BJ (cell line): Measurements from ENCODE around the gene MFSD8. TPM values are rescaled to one million over a fixed set of nuclear protein-coding genes. Genes with fewer than 3 reads are reported as not detected.
"Not testable (repeated sequence)": the region's sequence is repeated elsewhere in the genome, so short reads cannot be mapped to it uniquely, and the experiment has no call there.

Experiments used
- CTCF ChIA-PET: fragments of 350-600 bp; formaldehyde crosslinking; extraction: SDS; loops from one replicate; lab custom pipeline; 2021; ENCODE audit warnings: antibody characterized with exemption, inconsistent platforms; lab: Yijun Ruan, JAX
- POLR2A ChIA-PET: fragments of 300-600 bp; sonication (Branson Sonifier 250); formaldehyde crosslinking; extraction: SDS; loops from one replicate; lab custom pipeline; 2021; ENCODE audit warnings: antibody characterized with exemption; lab: Charles Lee
- DNase-seq: peaks from one replicate; pipeline ENCODE4 v3.0.0-alpha.2; 2011; ENCODE audit warnings: low read depth
- H3K27me3 ChIP-seq: 2 replicates; pipeline ENCODE4 v1.6.0; 2011; ENCODE audit warnings: low read length; ENCODE audit not compliant: control insufficient read depth, insufficient read depth
- H3K36me3 ChIP-seq: 2 replicates; pipeline ENCODE4 v1.5.1; 2011; ENCODE audit warnings: low read length; ENCODE audit not compliant: control insufficient read depth, insufficient read depth
- H3K4me3 ChIP-seq: 2 replicates; pipeline ENCODE4 v1.5.1; 2011; ENCODE audit warnings: low read depth, mild to moderate bottlenecking, control low read depth, low read length
- polyA plus RNA-seq: library from polyadenylated mRNA; depleted of rRNA; stranded (reverse); fragments of >200 nt; gene quantifications from 2 replicates; pipeline ENCODE4 v1.2.3, GENCODE V29; 2011
- TF ChIP-seq, protein P1 (sequence below): IDR thresholded peaks from 2 replicates; pipeline ENCODE4 v1.5.1; 2011; ENCODE audit warnings: low read depth, mild to moderate bottlenecking, control low read depth, inconsistent platforms, low read length, moderate library complexity; ENCODE audit not compliant: insufficient read depth

MFSD8 gene
- polyA plus RNA-seq, 1 experiment, result 7.9 TPM

DNA sequence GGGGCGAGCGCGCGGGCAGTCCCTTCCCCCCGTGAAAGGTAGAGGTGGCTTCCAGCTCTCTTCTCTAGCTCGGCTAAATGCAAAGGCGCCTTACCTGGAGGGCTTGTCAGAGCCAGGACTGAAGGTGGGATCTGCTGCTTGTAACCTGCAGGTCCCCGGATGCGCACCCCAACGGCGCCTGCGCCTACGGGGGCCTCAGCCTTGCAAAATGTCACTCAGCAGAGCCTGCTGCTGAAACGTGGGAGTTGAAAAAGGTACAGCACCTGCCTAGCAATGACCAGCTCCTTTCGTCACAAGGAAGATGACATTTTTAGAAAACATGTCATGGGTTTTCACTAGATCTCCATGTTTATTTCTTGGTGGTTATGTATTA lies 816 bp upstream of the MFSD8 start:
- Histone ChIP-seq H3K4me3 (peak overlapping the region; percentile 64), H3K36me3 (no peaks in the 10 kb centered on the region), H3K27me3 (no peaks in the 10 kb centered on the region)
- POLR2A ChIA-PET, result no interaction called here
- no peak for DNase-seq
- TF ChIP-seq, protein P1, sequence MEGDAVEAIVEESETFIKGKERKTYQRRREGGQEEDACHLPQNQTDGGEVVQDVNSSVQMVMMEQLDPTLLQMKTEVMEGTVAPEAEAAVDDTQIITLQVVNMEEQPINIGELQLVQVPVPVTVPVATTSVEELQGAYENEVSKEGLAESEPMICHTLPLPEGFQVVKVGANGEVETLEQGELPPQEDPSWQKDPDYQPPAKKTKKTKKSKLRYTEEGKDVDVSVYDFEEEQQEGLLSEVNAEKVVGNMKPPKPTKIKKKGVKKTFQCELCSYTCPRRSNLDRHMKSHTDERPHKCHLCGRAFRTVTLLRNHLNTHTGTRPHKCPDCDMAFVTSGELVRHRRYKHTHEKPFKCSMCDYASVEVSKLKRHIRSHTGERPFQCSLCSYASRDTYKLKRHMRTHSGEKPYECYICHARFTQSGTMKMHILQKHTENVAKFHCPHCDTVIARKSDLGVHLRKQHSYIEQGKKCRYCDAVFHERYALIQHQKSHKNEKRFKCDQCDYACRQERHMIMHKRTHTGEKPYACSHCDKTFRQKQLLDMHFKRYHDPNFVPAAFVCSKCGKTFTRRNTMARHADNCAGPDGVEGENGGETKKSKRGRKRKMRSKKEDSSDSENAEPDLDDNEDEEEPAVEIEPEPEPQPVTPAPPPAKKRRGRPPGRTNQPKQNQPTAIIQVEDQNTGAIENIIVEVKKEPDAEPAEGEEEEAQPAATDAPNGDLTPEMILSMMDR, result no peak
- CTCF ChIA-PET, result interaction anchor here (1.2 kb wide), 2 partner anchors 98 to 203 kb away, joined by 3 to 4 read pairs; no protein-coding TSS in a partner anchor

DNA sequence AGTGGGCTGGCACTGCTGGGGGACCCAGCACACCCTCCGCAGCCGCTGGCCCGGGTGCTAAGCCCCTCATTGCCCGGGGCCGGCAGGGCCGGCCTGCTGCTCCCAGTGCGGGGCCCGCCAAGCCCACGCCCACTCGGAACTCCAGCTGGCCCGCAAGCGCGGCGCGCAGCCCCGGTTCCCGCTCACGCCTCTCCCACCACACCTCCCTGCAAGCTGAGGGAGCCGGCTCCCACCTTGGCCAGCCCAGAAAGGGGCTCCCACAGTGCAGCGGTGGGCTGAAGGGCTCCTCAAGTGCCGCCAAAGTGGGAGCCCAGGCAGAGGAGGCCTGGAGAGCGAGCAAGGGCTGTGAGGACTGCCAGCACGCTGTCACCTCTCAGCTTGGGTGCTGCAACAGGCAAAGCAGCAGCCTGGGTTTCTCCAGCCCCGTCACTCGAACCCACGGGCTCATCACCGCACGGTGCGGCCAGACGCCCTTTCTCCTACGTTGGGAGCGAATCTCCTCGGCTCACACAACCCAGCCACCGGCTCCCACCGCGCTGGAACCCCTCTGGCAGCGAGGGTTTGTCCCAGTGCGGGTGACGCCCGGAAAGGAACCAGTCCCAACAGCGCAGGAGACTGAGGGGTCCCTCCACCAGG lies 429 bp downstream of the MFSD8 start:
- ChIA-PET CTCF (interaction anchor here (0.6 to 1.2 kb wide), 4 partner anchors 75 to 202 kb away, joined by 3 to 4 read pairs (median 3); no protein-coding TSS in a partner anchor), POLR2A (interaction anchor here (1.0 kb wide), 1 partner anchor 13 kb away, joined by 3 read pairs; no protein-coding TSS in a partner anchor)
- not testable (repeated sequence) for H3K27me3 ChIP-seq, H3K36me3 ChIP-seq, DNase-seq
- H3K4me3 ChIP-seq, result peak overlapping the region; percentile 64

DNA sequence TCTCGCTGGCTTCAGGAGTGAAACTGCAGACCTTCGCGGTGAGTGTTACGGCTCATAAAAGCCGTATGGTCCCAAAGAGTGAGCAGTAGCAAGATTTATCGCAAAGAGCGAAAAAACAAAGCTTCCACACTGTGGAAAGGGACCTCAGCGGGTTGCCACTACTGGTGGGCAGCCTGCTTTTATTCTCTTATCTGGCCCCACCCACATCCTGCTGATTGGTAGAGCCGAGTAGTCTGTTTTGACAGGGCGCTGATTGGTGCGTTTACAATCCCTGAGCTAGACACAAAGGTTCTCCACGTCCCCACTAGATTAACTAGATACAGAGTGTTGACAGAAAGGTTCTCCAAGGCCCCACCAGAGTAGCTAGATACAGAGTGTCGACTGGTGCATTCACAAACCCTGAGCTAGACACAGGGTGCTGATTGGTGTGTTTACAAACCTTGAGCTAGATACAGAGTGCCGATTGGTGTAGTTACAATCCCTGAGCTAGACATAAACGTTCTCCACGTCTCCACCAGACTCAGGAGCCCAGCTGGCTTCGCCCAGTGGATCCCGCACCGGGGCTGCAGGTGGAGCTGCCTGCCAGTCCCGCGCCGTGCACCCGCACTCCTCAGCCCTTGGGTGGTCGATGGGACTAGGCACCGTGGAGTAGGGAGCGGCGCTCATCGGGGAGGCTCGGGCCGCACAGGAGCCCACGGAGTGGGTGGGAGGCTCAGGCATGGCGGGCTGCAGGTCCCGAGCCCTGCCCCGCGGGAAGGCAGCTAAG lies 1.2 kb downstream of the MFSD8 start:
- DNase-seq, POLR2A ChIA-PET, CTCF ChIA-PET, H3K36me3 ChIP-seq, H3K27me3 ChIP-seq: not testable (repeated sequence)
- peak overlapping the region; percentile 64 for H3K4me3 ChIP-seq

DNA sequence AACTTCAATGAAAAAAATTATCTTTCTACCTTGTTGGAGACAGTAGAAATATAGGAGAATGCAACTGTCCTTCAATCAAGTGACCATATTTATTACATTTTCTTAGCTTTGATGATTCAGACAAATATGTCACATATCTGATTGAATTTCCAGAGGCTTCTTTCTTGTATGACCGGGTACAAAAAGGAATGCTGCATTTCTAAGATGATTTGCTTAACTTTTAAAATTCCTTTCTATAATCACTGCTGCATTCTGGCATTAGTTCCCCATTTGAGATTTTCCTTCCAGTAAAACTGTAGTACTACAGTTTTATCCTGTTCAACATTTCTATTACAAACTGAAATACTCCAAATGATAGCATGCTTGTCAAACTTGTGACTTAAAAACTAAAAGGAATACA lies 5.2 kb downstream of the MFSD8 start:
- no peaks in the 10 kb centered on the region for H3K36me3 ChIP-seq
- no peak overlapping the region for H3K4me3 ChIP-seq
- TF ChIP-seq, protein P1, result no peak
- ChIA-PET POLR2A (interaction anchor here (0.5 kb wide), 1 partner anchor 98 kb away, joined by 3 read pairs; no protein-coding TSS in a partner anchor), CTCF (no interaction called here)
- no peaks in the 10 kb centered on the region for H3K27me3 ChIP-seq
- no peak for DNase-seq

DNA sequence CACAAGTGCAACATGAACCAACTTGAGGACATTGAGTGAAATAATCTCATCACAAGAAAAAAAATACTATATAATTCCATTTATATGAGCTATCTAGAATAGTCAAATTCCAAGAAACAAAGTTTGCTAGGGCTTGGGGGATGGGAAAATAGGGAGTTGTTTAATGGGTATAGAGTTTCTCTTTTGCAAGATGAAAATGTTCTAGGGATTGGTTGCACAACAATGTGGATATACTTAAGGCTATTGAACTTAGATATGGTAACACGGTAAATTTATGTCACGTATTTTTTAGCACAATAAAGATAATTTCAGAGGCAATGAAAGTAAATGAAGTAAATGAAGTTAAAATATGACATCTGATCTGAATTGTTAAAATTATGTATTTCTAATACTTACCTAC lies 7.9 kb downstream of the MFSD8 start:
- POLR2A ChIA-PET, result no interaction called here
- H3K4me3 ChIP-seq, result no peak overlapping the region
- H3K27me3 ChIP-seq, result no peaks in the 10 kb centered on the region
- DNase-seq, result no peak
- TF ChIP-seq, protein P1, result no peak
- no peaks in the 10 kb centered on the region for H3K36me3 ChIP-seq
- CTCF ChIA-PET, result no interaction called here

DNA sequence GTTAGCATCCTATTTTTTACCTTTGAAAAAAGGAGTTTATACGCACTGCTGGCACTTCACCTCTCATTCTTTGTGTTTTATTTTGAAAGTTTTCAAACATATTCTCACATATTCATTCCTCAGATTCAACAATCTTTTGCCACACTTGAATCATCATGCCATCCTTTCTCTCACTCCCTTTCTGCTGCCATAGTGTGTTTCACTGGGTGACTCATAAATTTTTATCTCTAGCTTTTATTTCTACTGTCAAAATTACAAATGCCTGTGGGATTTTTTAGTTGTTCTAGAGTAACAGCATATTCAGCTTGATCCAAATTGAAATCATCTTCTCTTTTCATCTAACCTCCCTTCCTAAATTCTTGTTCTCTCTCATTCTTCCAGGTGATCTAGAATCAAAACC lies 28.0 kb downstream of the MFSD8 start:
- CTCF ChIA-PET, result no interaction called here
- no peak for DNase-seq
- POLR2A ChIA-PET, result no interaction called here
- no peaks in the 10 kb centered on the region for H3K27me3 ChIP-seq
- no peak overlapping the region for H3K4me3 ChIP-seq
- H3K36me3 ChIP-seq, result no peaks in the 10 kb centered on the region
- TF ChIP-seq, protein P1, result no peak

DNA sequence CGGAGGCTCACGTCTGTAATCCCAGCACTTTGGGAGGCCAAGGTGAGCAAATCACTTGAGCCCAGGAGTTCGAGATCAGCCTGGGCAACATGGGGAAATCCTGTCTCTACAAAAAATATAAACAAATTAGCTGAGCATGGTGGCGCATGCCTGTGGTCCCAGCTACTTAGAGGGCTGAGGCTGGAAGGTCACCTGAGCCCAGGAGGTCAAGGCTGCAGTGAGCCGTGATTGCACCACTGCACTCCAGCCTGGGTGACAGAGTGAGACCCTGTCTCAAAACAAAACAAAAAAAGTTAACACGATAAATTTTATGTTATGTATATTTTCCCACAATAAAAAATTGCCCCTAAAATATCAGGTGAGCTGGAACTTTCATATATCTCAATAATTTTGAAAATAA lies 33.1 kb downstream of the MFSD8 start:
- DNase-seq, POLR2A ChIA-PET, CTCF ChIA-PET, H3K4me3 ChIP-seq, H3K27me3 ChIP-seq, H3K36me3 ChIP-seq: not testable (repeated sequence)
